GM21717 (cell line): Measurements from ENCODE around the gene RIMS1.
"Not testable (repeated sequence)": the region's sequence is repeated elsewhere in the genome, so short reads cannot be mapped to it uniquely, and the experiment has no call there.

Experiments used
- ATAC-seq: cut with Tn5 transposase; IDR thresholded peaks from one replicate; pipeline ENCODE4 v1.9.1; 2021; ENCODE audit warnings: mild to moderate bottlenecking, moderate library complexity; ENCODE audit not compliant: unreplicated experiment

The RIMS1 gene

GRCh38 chr6:71967436-71967835, 81.1 kb downstream of the RIMS1 start:
- ATAC-seq: peak; percentile 46

- ATAC-seq: no peak
Observed at GRCh38 chr6:71977884-71978283, 91.5 kb downstream of the RIMS1 start.

- no peak for ATAC-seq
Observed at GRCh38 chr6:71979911-71980310, 93.6 kb downstream of the RIMS1 start.

GRCh38 chr6:71982389-71982788, 96.0 kb downstream of the RIMS1 start:
- peak; percentile 86 for ATAC-seq

- peak; percentile 36 for ATAC-seq
Observed at GRCh38 chr6:71983131-71983530, 96.8 kb downstream of the RIMS1 start.

GRCh38 chr6:71994705-71995271, 108.4 kb downstream of the RIMS1 start:
- no peak for ATAC-seq

GRCh38 chr6:71997341-71997740, 111.0 kb downstream of the RIMS1 start:
- no peak for ATAC-seq

GRCh38 chr6:72002415-72002814, 116.1 kb downstream of the RIMS1 start:
- ATAC-seq: no peak

GRCh38 chr6:72006591-72006990, 120.2 kb downstream of the RIMS1 start:
- ATAC-seq: not testable (repeated sequence)

GRCh38 chr6:72022830-72023229, 136.5 kb downstream of the RIMS1 start:
- no peak for ATAC-seq

GRCh38 chr6:72031471-72031870, 145.1 kb downstream of the RIMS1 start:
- ATAC-seq: no peak

- no peak for ATAC-seq
Observed at GRCh38 chr6:72032086-72032485, 145.7 kb downstream of the RIMS1 start.

- ATAC-seq: no peak
Observed at GRCh38 chr6:72035486-72035885, 149.1 kb downstream of the RIMS1 start.

GRCh38 chr6:72035966-72036365, 149.6 kb downstream of the RIMS1 start:
- no peak for ATAC-seq

- ATAC-seq: no peak
Observed at GRCh38 chr6:72037006-72037405, 150.7 kb downstream of the RIMS1 start.

- no peak for ATAC-seq
Observed at GRCh38 chr6:72040111-72040510, 153.8 kb downstream of the RIMS1 start.

- no peak for ATAC-seq
Observed at GRCh38 chr6:72042088-72042487, 155.7 kb downstream of the RIMS1 start.

- no peak for ATAC-seq
Observed at GRCh38 chr6:72048080-72048479, 161.7 kb downstream of the RIMS1 start.

GRCh38 chr6:72049376-72049775, 163.0 kb downstream of the RIMS1 start:
- no peak for ATAC-seq

- no peak for ATAC-seq
Observed at GRCh38 chr6:72061286-72061685, 174.9 kb downstream of the RIMS1 start.

- ATAC-seq: no peak
Observed at GRCh38 chr6:72064399-72064975, 178.1 kb downstream of the RIMS1 start.

- ATAC-seq: no peak
Observed at GRCh38 chr6:72078096-72078495, 191.7 kb downstream of the RIMS1 start.
